Gastrocnemius medialis (tissue), 4 donors: Measurements from ENCODE around the gene HESX1. TPM values are rescaled to one million over a fixed set of nuclear protein-coding genes. Genes with fewer than 3 reads are reported as not detected.

ENCODE experiments used
- ATAC-seq, 2 donors: fragments of 150-250 bp; one replicate each; pipeline ENCODE4 v1.9.1; 2016
- DNase-seq, 2 donors: peaks; one replicate each; pipeline ENCODE4 v3.0.0-alpha.2; 2019
- H3K27ac ChIP-seq, 4 donors: fragments of 200-600 bp; sonication (generic); 1 replicate in 1 of 4; 2 replicates in 3 of 4; pipeline ENCODE4 v1.5.1; 2016 to 2018; ENCODE audit warnings: mild to moderate bottlenecking in 2 of 4, moderate library complexity in 1 of 4
- H3K27me3 ChIP-seq, 3 donors: fragments of 200-600 bp; sonication (generic) in 2 of 3; 1 replicate in 1 of 3; 2 replicates in 2 of 3; pipeline versions ENCODE4 v1.5.1 to v1.6.0; 2016 to 2019; ENCODE audit warnings: mild to moderate bottlenecking in 1 of 3, moderate library complexity in 1 of 3
- H3K36me3 ChIP-seq, 2 donors: fragments of 200-600 bp; sonication (generic) in 1 of 2; one replicate each; pipeline ENCODE4 v1.5.1; 2017 to 2018
- H3K4me1 ChIP-seq, 2 donors: fragments of 200-600 bp; sonication (generic) in 1 of 2; one replicate each; pipeline ENCODE4 v1.5.1; 2016 to 2017; ENCODE audit warnings: mild to moderate bottlenecking in 2 of 2
- H3K4me3 ChIP-seq, 4 donors: fragments of 200-600 bp; sonication (generic) in 3 of 4; 1 replicate in 1 of 4; 2 replicates in 3 of 4; pipeline ENCODE4 v1.5.1; 2016 to 2019; ENCODE audit warnings: mild to moderate bottlenecking in 2 of 4
- H3K9me3 ChIP-seq, 3 donors: fragments of 200-600 bp; sonication (generic) in 2 of 3; 1 replicate in 1 of 3; 2 replicates in 2 of 3; pipeline ENCODE4 v1.5.1; 2016 to 2019
- CTCF ChIP-seq, 5 experiments: fragments of 450-650 bp in 3 of 5; fragments of 200-600 bp in 2 of 5; sonication (generic) in 2 of 5; IDR thresholded peaks in 4 of 5; conservative IDR thresholded peaks in 1 of 5; 1 replicate in 4 of 5; 2 replicates in 1 of 5; pipeline ENCODE4 v1.5.1; 2016 to 2019; ENCODE audit warnings: antibody characterized with exemption in 5 of 5, mild to moderate bottlenecking in 3 of 5, moderate library complexity in 3 of 5
- POLR2A ChIP-seq, 2 donors: fragments of 450-650 bp; IDR thresholded peaks; one replicate each; pipeline ENCODE4 v1.6.1; 2017; ENCODE audit warnings: antibody characterized with exemption in 2 of 2, mild to moderate bottlenecking in 2 of 2, moderate library complexity in 2 of 2
- in situ Hi-C, 4 donors: fragments of 200-750 bp; cut with MboI; loops; one replicate each; pipeline versions ENCODE4 v1.15.0 to v1.8.0; 2017; ENCODE audit warnings: low sequenced_read_pairs in 4 of 4
- intact Hi-C: fragments of 100-400 bp; cut with DNase I; formaldehyde crosslinking; loops from one replicate; pipeline ENCODE4 v1.15.1; 2023; ENCODE audit warnings: low total_unique reads
- total RNA-seq, 4 donors: library from RNA; depleted of rRNA; stranded (reverse); fragments of >200 nt; gene quantifications; one replicate each; pipeline versions ENCODE4 v1.1.0 to v1.2.3, GENCODE V29; 2016

The HESX1 gene
- total RNA-seq, 4 donors from 2014 or later: 0.85 TPM; not detected in 3

- intact Hi-C loops: loop anchor here (10.0 kb wide), 1 partner anchor 591 kb away; the partner anchor contains the start of gene SLMAP
- TF ChIP-seq CTCF (IDR thresholded peaks at IDR 0.05 in 4 of 5, conservative IDR thresholded peaks at IDR 0.05 in 1 of 5) (no peak), POLR2A (IDR thresholded peaks at IDR 0.05) (no peak)
- ATAC-seq: no peak
Observed at GRCh38 chr3:57163751-57164150, 36.0 kb downstream of the HESX1 start.

GRCh38 chr3:57161915-57162314 is 37.9 kb downstream of the HESX1 start:
- Histone ChIP-seq H3K27ac (no peak overlapping the region), H3K36me3 (no peaks in the 10 kb centered on the region), H3K4me3 (no peak overlapping the region), H3K27me3 (peaks cover 0 to 12% (median 7%) of the 10 kb centered on the region in 3 donors), H3K9me3 (no peaks in the 10 kb centered on the region), H3K4me1 (peaks cover 0 to 20% of the 10 kb centered on the region in 2 donors)
- ATAC-seq (no peak), DNase-seq (no peak)
- in situ Hi-C loops: loop anchor here in 1 of 4 donors (25.0 kb wide), 1 partner anchor 275 kb away; no protein-coding TSS in a partner anchor
- intact Hi-C loops: loop anchor here (10.0 kb wide), 1 partner anchor 593 kb away; the partner anchor contains the start of gene SLMAP
- TF ChIP-seq POLR2A (IDR thresholded peaks at IDR 0.05): no peak
- TF ChIP-seq CTCF (IDR thresholded peaks at IDR 0.05 in 4 of 5, conservative IDR thresholded peaks at IDR 0.05 in 1 of 5): no peak

More at GRCh38 chr3:57163751-57164150, 36.0 kb downstream of the HESX1 start:
- DNase-seq: no peak
- Histone ChIP-seq H3K9me3 (no peaks in the 10 kb centered on the region), H3K27me3 (peaks cover 0 to 12% (median 7%) of the 10 kb centered on the region in 3 donors), H3K4me1 (peaks cover 0 to 20% of the 10 kb centered on the region in 2 donors), H3K36me3 (no peaks in the 10 kb centered on the region), H3K4me3 (peak overlapping the region; percentile 70 to 93 (median 78)), H3K27ac (peak overlapping the region in 3 of 4 donors; percentile 10 to 31 (median 30))
- in situ Hi-C loops: loop anchor here in 1 of 4 donors (25.0 kb wide), 1 partner anchor 274 kb away; no protein-coding TSS in a partner anchor

DNA sequence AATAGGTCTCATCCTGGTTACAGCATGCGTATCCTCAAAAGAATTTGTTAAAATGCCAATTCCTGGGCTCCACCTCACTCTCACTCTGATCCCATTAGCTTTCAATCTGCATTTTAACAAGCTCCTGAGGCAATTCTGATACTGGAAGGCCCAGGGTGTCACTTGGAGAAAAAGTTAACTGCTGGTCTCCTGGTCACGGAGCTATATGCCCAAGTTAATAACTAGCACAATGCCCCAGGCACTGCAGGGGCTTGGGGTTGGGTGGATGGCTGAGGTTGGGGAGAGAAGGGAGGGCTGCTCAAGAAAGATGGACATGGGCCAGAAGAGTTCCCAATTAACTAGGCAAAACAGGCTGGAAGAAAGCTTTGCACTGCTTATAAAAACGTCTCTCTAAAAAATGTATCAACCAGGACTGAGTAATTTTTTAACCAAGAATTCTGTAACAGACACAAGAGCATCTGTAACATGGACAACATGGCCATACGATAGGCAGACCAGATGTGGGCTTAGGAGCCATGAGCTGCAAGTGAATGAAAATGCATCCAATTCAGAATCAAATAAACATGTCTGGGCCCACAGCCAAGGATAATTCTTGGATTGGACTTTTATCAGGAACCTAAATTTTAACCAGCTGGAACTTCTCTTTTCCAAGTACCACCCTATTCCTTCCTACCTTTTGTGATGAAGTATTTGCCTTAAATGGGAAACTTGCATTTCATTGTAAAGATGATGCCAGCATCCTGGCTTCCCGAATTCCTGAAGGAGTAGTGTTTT is 38.8 kb downstream of the HESX1 start:
- Histone ChIP-seq H3K27ac (peak overlapping the region in 3 of 4 donors; percentile 12 to 44 (median 20)), H3K27me3 (peaks cover 0 to 12% (median 7%) of the 10 kb centered on the region in 3 donors), H3K4me1 (peaks cover 0 to 20% of the 10 kb centered on the region in 2 donors), H3K4me3 (no peak overlapping the region), H3K9me3 (no peaks in the 10 kb centered on the region), H3K36me3 (no peaks in the 10 kb centered on the region)
- DNase-seq (no peak), ATAC-seq (no peak)
- in situ Hi-C loops (loop anchor here in 1 of 4 donors (25.0 kb wide), 1 partner anchor 276 kb away; no protein-coding TSS in a partner anchor), intact Hi-C loops (loop anchor here (10.0 kb wide), 1 partner anchor 594 kb away; the partner anchor contains the start of gene SLMAP)
- TF ChIP-seq POLR2A (IDR thresholded peaks at IDR 0.05): no peak
- no peak for TF ChIP-seq CTCF (IDR thresholded peaks at IDR 0.05 in 4 of 5, conservative IDR thresholded peaks at IDR 0.05 in 1 of 5)

GRCh38 chr3:57160076-57160764 is 39.6 kb downstream of the HESX1 start:
- H3K27ac ChIP-seq: peak overlapping the region in 3 of 4 donors; percentile 12 to 44 (median 20)
- no peaks in the 10 kb centered on the region for H3K9me3 ChIP-seq
- DNase-seq: no peak

More at GRCh38 chr3:57160076-57160764, 39.6 kb downstream of the HESX1 start:
- no peaks in the 10 kb centered on the region for H3K36me3 ChIP-seq
- ATAC-seq: no peak
- peaks cover 0 to 12% (median 7%) of the 10 kb centered on the region in 3 donors for H3K27me3 ChIP-seq
- in situ Hi-C loops (loop anchor here in 1 of 4 donors (25.0 kb wide), 1 partner anchor 277 kb away; no protein-coding TSS in a partner anchor), intact Hi-C loops (loop anchor here (10.0 kb wide), 1 partner anchor 595 kb away; the partner anchor contains the start of gene SLMAP)
- peaks cover 0 to 20% of the 10 kb centered on the region in 2 donors for H3K4me1 ChIP-seq
- H3K4me3 ChIP-seq: no peak overlapping the region
- TF ChIP-seq POLR2A (IDR thresholded peaks at IDR 0.05) (no peak), CTCF (IDR thresholded peaks at IDR 0.05 in 4 of 5, conservative IDR thresholded peaks at IDR 0.05 in 1 of 5) (no peak)
